HPDE6-E6E7 (cell line): ENCODE data around the gene TTLL11.
A peak's percentile ranks its signal among the peaks of the same experiment; 100 is the strongest.

Source experiments
- DNase-seq: peaks from one replicate; pipeline ENCODE4 v3.0.0; 2011; ENCODE audit warnings: missing footprints; ENCODE audit errors: extremely low spot score

Gene TTLL11

GRCh38 chr9:122109035-122109813 is 16.1 kb upstream of the TTLL11 start:
- no peak for DNase-seq

GRCh38 chr9:122107291-122107805 is 14.2 kb upstream of the TTLL11 start:
- no peak for DNase-seq

- no peak for DNase-seq
Observed at GRCh38 chr9:122106576-122106975, 13.5 kb upstream of the TTLL11 start.

DNA sequence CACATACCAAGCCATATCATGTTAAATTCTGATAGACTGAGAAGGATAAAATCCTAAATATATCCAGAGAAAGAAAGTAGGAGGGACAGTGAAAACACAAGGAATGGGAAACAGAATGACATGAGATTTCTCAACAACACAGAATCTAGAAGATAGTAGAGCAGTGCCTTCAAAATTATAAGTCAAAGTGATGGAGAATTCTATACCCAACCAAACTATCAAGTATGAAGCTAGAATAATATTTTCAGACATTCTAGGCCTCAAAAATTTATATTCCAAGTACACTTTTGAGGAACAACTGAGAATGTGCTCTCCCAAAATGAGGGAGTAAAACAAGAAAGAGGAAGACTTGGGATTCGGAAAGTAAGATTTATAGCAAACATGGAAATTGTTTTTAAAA is 10.9 kb upstream of the TTLL11 start:
- DNase-seq = no peak

- DNase-seq = no peak
Observed at GRCh38 chr9:122102156-122102555, 9.0 kb upstream of the TTLL11 start.

DNA sequence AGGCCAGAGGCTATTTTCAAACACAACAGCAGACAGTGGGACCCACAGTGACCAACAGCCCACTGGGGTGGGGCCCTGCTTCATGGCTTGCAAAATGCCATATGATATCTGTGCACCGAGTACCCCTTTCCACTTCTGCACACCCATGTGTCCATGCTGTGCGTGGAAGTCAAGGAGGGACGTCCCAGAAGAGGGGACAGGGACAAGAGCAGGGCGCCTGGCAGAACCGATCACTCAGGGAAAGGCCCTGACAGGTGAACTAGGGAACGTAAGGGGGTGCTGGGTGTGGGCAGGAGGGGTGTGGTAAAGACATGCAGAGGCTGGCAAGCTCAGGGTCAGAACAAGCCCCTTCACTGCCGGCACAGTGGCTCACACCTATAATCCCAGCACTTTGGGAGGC is 7.6 kb upstream of the TTLL11 start:
- DNase-seq = no peak

- DNase-seq = peak; percentile 71
Observed at GRCh38 chr9:122099271-122099869, 6.3 kb upstream of the TTLL11 start.

DNA sequence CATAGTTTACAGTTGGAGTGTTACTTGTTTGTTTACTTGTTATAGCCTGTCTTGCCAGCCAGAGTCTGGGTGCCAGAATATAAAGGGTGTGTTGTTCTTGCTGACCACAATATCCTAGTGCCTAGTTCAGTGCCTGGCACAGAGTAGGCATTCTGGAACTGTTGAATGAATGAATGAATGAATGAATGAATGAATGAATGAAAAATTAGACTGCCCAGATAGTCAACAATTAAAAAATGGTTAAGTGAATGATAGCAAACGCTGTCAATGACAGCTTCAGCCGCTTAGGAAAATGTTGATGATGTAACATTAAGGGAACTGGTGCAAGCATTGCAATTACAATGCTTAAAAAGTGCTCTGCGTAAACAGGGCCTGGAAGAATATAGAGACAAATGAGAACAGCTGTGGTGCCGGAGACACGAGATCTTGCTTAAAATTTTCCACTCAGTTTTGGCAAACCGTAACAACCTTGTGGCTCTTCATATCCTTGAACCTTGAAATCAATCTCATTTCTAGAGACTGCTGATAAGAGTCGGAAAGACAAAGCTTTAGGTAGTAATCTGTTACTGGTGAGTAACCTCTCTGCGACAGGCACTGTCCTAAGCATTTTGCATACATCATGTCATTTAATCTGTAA is 4.7 kb upstream of the TTLL11 start:
- no peak for DNase-seq

DNA sequence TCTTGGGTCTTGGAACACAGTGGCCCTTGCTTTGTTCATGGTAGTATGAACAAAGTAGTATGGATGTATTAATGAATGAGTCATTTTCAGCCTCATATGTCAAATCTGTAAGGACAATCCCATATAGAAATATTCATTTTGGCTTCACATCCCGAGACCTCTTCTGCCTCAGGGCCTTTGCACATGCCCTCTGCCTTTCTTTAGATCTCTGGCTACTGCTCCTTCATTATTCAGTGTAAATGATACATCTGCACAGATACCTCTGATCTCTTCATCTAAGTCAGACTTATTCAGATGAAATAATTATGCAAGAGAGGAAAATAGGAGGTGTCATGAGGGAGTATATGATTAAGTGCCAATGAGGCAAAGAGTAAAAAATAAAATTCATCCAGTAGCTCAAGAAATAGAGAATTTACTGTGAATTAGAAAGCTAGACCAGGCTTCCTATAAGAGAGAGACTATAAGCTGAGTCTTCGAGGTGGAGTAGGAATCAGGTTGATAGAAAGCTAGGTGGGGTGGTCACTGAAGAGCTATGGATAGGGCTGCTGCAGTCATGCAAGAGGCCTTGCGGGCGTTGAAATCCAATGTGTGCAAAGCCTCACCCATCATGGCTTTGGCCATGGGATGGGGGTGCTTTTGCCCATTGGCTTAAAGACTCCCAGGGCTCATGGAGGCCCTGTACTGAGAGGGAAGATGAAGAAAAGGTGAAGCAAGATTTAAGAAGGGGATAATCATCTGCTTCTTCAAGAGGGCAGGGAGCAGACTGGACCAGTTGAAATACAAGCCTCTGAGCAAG is 3.7 kb upstream of the TTLL11 start:
- no peak for DNase-seq

DNA sequence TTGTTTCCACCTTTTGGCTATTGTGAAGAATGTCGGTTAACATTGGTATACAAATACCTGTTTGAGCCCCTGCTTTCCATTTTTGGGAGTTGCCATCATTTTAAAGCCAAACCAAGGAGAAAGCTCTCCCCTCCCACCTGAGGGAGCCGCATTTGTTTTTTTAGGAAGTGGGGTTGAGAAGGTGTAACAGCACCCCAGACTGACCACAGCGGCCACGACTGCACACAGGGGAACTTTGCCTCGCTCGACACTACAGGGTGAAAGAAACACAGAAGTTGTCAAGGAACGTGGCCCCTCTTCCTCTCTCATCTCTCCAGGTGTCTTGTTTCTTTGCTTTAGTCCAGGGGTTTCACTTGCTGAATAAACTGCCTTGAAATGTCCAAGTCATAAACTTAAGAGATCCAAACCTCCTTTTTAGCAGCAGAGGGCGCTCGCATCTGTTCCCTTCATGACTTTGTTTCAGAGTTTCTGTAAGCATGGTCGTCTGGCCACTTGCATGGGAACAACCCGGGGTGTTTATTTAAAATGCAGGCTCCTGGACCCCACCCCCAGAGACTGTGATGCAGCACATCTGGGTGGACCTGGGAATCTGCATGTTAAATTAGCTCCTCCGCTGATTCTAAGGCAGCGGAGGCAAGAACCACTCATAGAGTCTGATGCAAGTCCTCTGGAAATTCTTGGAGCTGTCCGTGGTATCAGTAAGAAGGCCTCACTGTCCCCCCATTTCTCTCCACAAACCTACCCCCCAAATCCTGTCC is 2.1 kb upstream of the TTLL11 start:
- DNase-seq = no peak

- DNase-seq = no peak
Observed at GRCh38 chr9:122091682-122092592, 1.2 kb downstream of the TTLL11 start.

- no peak for DNase-seq
Observed at GRCh38 chr9:122090981-122091380, 2.1 kb downstream of the TTLL11 start.

- no peak for DNase-seq
Observed at GRCh38 chr9:122090287-122090883, 2.7 kb downstream of the TTLL11 start.

GRCh38 chr9:122088880-122089706 is 4.0 kb downstream of the TTLL11 start:
- no peak for DNase-seq

DNA sequence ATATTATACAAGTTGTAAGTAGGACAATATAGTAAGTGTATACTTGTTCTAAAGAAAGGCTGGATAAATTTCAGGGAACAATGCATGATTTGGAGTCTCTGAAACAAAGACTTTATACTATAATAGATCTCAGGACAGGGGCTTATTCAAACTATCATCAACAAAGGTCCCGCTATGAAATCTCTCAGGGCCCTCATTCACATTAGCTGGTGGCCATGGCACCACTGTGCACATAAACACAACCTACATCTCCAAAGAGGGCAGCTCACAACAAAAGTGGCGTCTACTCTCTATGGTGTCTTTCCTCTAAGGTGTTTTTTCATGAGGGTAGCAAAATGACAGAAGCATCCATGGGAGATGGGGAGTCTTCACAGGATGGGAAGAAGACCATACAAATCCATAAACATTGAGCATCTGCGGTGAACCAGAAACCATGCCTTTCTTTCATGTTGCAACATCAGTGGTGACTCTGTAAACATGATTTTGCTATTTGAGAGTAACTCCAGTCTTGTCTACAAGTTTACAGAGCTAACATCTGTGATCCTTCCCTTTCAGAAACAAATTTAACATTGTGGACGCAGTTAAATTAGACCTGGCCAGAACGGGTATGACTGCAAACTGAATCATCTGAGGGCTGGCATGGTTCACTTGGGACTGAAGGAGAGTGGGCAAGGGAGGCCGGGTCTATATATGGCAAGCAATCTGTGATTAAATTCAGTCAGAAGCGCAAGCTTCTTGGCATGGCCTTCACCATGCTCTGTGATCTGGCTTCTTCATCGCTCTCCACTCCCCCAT is 5.5 kb downstream of the TTLL11 start:
- DNase-seq = no peak

- DNase-seq = no peak
Observed at GRCh38 chr9:122086873-122087272, 6.2 kb downstream of the TTLL11 start.

DNA sequence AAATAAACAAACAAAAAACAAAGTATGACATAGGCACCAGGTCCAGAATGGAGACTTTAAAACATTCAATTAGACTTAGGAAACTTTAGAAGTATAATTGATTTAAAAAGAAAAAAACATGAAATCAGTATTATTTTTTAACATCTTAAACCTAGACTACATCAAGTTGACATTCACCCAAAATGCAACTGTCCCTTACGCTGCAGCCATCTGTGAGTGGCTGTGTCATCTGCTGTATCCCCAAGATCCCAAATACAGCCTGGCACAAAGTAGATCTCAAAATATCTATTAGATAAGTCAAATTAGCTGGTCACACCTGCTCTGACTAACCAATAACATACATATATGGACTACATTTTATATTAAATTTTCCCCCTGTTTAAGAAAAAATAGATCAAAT is 7.8 kb downstream of the TTLL11 start:
- no peak for DNase-seq

DNA sequence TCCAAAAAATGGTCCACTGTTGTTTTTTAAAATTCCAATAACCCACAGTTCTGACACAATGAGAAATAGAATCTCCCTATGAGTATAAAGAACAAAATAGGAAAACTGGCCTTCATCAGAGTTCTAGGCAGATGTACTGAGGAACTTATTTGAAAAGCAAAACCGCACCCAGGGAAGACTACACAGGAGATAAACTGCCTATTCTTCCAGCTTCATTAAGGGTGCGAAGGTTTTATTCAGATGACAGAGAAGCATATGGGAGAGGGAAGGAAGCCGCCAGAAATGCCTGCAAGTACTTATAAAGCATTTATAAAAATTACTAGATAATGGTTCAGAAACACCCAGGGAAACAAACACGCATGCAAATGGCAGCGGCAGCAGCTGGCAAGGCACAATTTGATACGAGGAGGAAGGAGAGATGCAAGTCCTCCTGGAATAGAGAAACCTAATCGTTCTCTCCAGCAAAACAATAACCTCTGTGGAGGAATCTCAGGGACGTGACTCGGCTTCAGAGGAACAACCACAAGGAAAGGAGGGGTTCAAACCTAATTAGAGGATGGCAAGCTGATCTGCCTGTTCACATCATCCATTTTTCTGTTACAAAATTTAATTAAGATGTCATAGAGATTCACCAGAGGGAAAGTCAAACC is 9.0 kb downstream of the TTLL11 start:
- no peak for DNase-seq
